ENCODE results near the gene FBRS.
A peak's percentile ranks its signal among the peaks of the same experiment; 100 is the strongest.

The FBRS gene

GRCh38 chr16:30645727-30646126, 12.5 kb upstream of the FBRS start:
- DNase-seq, result no peak

- no peak for DNase-seq
These were observed 11.0 kb upstream of the FBRS start for GRCh38 chr16:30647274-30647571.

GRCh38 chr16:30649725-30650368, 8.4 kb upstream of the FBRS start:
- DNase-seq, result no peak

- DNase-seq, result peak; percentile 96
These were observed 7.7 kb upstream of the FBRS start, which contains the start of gene PRR14 for GRCh38 chr16:30650369-30651123. PRR14 (plus strand) TSS chr16:30650960; CDS start chr16:30651646, 686 bp downstream.

- no peak for DNase-seq
These were observed 6.9 kb upstream of the FBRS start for GRCh38 chr16:30651124-30652004.

- DNase-seq, result no peak
These were observed 6.3 kb upstream of the FBRS start for GRCh38 chr16:30652005-30652296.

- no peak for DNase-seq
These were observed 5.5 kb upstream of the FBRS start for GRCh38 chr16:30652718-30653117.

GRCh38 chr16:30654856-30655255, 3.4 kb upstream of the FBRS start:
- no peak for DNase-seq

GRCh38 chr16:30655815-30656347, 2.4 kb upstream of the FBRS start:
- DNase-seq, result no peak

GRCh38 chr16:30656388-30656787, 1.8 kb upstream of the FBRS start:
- no peak for DNase-seq

GRCh38 chr16:30656974-30657865, 1.0 kb upstream of the FBRS start:
- DNase-seq, result no peak

- DNase-seq, result peak; percentile 89
These were observed 688 bp downstream of the FBRS start for GRCh38 chr16:30658731-30659506.

- no peak for DNase-seq
These were observed 1.5 kb downstream of the FBRS start for GRCh38 chr16:30659507-30660423.

- DNase-seq, result no peak
These were observed 2.4 kb downstream of the FBRS start for GRCh38 chr16:30660424-30661261.

- DNase-seq, result no peak
These were observed 4.2 kb downstream of the FBRS start for GRCh38 chr16:30662449-30662848.

GRCh38 chr16:30663038-30663437, 4.8 kb downstream of the FBRS start:
- DNase-seq, result no peak

- no peak for DNase-seq
These were observed 5.6 kb downstream of the FBRS start for GRCh38 chr16:30663820-30664219.

- DNase-seq, result no peak
These were observed 6.4 kb downstream of the FBRS start for GRCh38 chr16:30664616-30665109.

- DNase-seq, result no peak
These were observed 7.1 kb downstream of the FBRS start for GRCh38 chr16:30665155-30665829.
